ENCODE data around the gene PHACTR3. TPM values are rescaled to one million over a fixed set of nuclear protein-coding genes. Genes with fewer than 3 reads are reported as not detected.

Gene PHACTR3
- total RNA-seq, 1 experiment from 2014 or later: 0.10 TPM

DNA sequence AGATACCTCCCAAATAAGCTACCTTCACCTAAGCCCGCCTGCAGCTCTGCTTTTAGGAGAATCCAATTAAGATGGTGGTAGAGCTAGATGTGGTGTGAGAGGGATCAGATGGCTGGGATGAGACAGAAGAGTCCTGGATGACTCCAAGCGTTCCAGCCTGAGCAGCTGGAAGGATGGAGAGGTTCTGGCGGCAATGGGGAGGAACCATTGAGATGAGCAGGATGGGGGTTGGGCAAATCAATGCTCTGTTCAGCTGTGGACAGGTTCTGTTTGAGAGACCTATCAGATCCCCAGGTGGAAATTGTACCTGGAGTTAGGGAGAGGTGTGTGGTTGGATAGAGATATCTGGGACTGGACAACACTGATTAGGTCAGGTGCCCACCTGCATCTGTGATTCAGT is 23.0 kb downstream of the PHACTR3 start:
- H3K27me3 ChIP-seq (ENCODE audit: control insufficient read depth, insufficient read depth, low read length): no peaks in the 10 kb centered on the region; the same call in 1 of the 2 replicates
- in situ Hi-C loops (cut with HindIII; ENCODE audit: low pct_unique_long_range_greater_than_20kb, low sequenced_read_pairs) (no loop called here), intact Hi-C loops (cut with micrococcal nuclease; ENCODE audit: unreplicated experiment) (no loop called here)
- no TSS peak for BruUV-seq (replicated peaks)
- no peaks in the 10 kb centered on the region for H3K9me3 ChIP-seq (ENCODE audit: control insufficient read depth, insufficient read depth, low read depth, low read length)
- ATAC-seq (no peak), DNase-seq (ENCODE audit: low read depth, low spot score) (no peak)
- H3K4me3 ChIP-seq (ENCODE audit: low read depth in 2 of 2, low read length in 2 of 2): no peak overlapping the region
- POLR2A ChIA-PET: no interaction called here
- no peaks in the 10 kb centered on the region for H3K4me1 ChIP-seq (ENCODE audit: control insufficient read depth, insufficient read depth, low read length)
- no peaks in the 10 kb centered on the region for H3K36me3 ChIP-seq (ENCODE audit: control insufficient read depth, insufficient read depth, low read length)
- CTCF ChIA-PET: no interaction called here
- TF ChIP-seq POLR2AphosphoS5 (IDR thresholded peaks at IDR 0.05; ENCODE audit: low read depth, low read length): no peak
- TF ChIP-seq, protein P1, sequence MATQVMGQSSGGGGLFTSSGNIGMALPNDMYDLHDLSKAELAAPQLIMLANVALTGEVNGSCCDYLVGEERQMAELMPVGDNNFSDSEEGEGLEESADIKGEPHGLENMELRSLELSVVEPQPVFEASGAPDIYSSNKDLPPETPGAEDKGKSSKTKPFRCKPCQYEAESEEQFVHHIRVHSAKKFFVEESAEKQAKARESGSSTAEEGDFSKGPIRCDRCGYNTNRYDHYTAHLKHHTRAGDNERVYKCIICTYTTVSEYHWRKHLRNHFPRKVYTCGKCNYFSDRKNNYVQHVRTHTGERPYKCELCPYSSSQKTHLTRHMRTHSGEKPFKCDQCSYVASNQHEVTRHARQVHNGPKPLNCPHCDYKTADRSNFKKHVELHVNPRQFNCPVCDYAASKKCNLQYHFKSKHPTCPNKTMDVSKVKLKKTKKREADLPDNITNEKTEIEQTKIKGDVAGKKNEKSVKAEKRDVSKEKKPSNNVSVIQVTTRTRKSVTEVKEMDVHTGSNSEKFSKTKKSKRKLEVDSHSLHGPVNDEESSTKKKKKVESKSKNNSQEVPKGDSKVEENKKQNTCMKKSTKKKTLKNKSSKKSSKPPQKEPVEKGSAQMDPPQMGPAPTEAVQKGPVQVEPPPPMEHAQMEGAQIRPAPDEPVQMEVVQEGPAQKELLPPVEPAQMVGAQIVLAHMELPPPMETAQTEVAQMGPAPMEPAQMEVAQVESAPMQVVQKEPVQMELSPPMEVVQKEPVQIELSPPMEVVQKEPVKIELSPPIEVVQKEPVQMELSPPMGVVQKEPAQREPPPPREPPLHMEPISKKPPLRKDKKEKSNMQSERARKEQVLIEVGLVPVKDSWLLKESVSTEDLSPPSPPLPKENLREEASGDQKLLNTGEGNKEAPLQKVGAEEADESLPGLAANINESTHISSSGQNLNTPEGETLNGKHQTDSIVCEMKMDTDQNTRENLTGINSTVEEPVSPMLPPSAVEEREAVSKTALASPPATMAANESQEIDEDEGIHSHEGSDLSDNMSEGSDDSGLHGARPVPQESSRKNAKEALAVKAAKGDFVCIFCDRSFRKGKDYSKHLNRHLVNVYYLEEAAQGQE (IDR thresholded peaks at IDR 0.05; ENCODE audit: insufficient read depth in 1 of 2, low read depth in 2 of 2, low read length in 1 of 2): no peak
- no peak for TF ChIP-seq TCF7L2 (IDR thresholded peaks at IDR 0.05; ENCODE audit: low read depth, low read length)
- TF ChIP-seq SIN3A (IDR thresholded peaks at IDR 0.05; ENCODE audit: borderline replicate concordance, insufficient read depth, low read depth, low read length): no peak
- TF ChIP-seq, protein P2, sequence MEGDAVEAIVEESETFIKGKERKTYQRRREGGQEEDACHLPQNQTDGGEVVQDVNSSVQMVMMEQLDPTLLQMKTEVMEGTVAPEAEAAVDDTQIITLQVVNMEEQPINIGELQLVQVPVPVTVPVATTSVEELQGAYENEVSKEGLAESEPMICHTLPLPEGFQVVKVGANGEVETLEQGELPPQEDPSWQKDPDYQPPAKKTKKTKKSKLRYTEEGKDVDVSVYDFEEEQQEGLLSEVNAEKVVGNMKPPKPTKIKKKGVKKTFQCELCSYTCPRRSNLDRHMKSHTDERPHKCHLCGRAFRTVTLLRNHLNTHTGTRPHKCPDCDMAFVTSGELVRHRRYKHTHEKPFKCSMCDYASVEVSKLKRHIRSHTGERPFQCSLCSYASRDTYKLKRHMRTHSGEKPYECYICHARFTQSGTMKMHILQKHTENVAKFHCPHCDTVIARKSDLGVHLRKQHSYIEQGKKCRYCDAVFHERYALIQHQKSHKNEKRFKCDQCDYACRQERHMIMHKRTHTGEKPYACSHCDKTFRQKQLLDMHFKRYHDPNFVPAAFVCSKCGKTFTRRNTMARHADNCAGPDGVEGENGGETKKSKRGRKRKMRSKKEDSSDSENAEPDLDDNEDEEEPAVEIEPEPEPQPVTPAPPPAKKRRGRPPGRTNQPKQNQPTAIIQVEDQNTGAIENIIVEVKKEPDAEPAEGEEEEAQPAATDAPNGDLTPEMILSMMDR (IDR thresholded peaks at IDR 0.05): no peak
- H3K27ac ChIP-seq (ENCODE audit: low read length): no peak overlapping the region

DNA sequence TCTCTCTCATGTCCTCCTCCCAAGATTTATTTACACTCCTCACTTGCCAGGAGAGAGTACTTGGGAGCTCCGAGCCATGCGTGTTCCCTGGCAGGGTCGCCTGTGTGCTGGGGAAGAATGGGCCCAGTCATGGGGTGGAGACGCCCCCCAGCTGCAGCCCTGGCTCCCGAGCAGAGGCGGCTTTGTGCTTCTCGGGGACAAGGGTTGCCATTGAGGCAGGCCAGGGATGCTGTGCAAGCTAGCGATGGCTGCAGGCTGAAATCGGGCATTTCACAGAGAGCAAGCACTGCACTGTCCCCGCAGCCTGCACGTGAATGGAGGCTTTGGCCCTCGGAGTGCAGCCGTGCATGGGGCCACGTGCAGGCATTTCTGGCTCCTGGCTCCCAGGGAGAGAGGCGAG is 23.8 kb downstream of the PHACTR3 start:
- BruUV-seq (replicated peaks): no TSS peak
- ATAC-seq (no peak), DNase-seq (ENCODE audit: low read depth, low spot score) (no peak)
- intact Hi-C loops (cut with micrococcal nuclease; ENCODE audit: unreplicated experiment): no loop called here
- Histone ChIP-seq H3K27ac (ENCODE audit: low read length) (no peak overlapping the region), H3K27me3 (ENCODE audit: control insufficient read depth, insufficient read depth, low read length) (no peaks in the 10 kb centered on the region; the same call in 1 of the 2 replicates), H3K4me3 (ENCODE audit: low read depth in 2 of 2, low read length in 2 of 2) (no peak overlapping the region), H3K9me3 (ENCODE audit: control insufficient read depth, insufficient read depth, low read depth, low read length) (no peaks in the 10 kb centered on the region), H3K36me3 (ENCODE audit: control insufficient read depth, insufficient read depth, low read length) (no peaks in the 10 kb centered on the region), H3K4me1 (ENCODE audit: control insufficient read depth, insufficient read depth, low read length) (no peaks in the 10 kb centered on the region)
- TF ChIP-seq TCF7L2 (IDR thresholded peaks at IDR 0.05; ENCODE audit: low read depth, low read length) (no peak), POLR2AphosphoS5 (IDR thresholded peaks at IDR 0.05; ENCODE audit: low read depth, low read length) (no peak), SIN3A (IDR thresholded peaks at IDR 0.05; ENCODE audit: borderline replicate concordance, insufficient read depth, low read depth, low read length) (no peak)
- TF ChIP-seq, protein P2 (IDR thresholded peaks at IDR 0.05): no peak
- ChIA-PET CTCF (no interaction called here), POLR2A (no interaction called here)
- in situ Hi-C loops (cut with HindIII; ENCODE audit: low pct_unique_long_range_greater_than_20kb, low sequenced_read_pairs): no loop called here
